Activated T-cell treated with anti-CD3 and anti-CD28 coated beads for 24 hours (primary cell): ENCODE data around the gene MSI2.

Source experiments
- DNase-seq: peaks from one replicate; pipeline ENCODE4 v3.0.0-alpha.2; 2020; ENCODE audit warnings: low read depth

Gene MSI2

GRCh38 chr17:57578608-57579225 lies 322.4 kb downstream of the MSI2 start:
- no peak for DNase-seq

- DNase-seq = no peak
Measured at GRCh38 chr17:57579245-57579644, 322.9 kb downstream of the MSI2 start.

- DNase-seq = no peak
Measured at GRCh38 chr17:57580055-57580739, 323.9 kb downstream of the MSI2 start.

GRCh38 chr17:57582881-57583756 lies 326.8 kb downstream of the MSI2 start:
- DNase-seq = no peak

- no peak for DNase-seq
Measured at GRCh38 chr17:57584050-57584551, 327.8 kb downstream of the MSI2 start.

- no peak for DNase-seq
Measured at GRCh38 chr17:57585341-57586195, 329.2 kb downstream of the MSI2 start.

GRCh38 chr17:57586196-57586740 lies 329.9 kb downstream of the MSI2 start:
- DNase-seq = no peak

GRCh38 chr17:57586742-57587141 lies 330.4 kb downstream of the MSI2 start:
- DNase-seq = no peak

GRCh38 chr17:57587193-57587969 lies 331.1 kb downstream of the MSI2 start:
- no peak for DNase-seq

- no peak for DNase-seq
Measured at GRCh38 chr17:57588086-57588485, 331.8 kb downstream of the MSI2 start.

GRCh38 chr17:57589151-57590034 lies 333.1 kb downstream of the MSI2 start:
- no peak for DNase-seq

GRCh38 chr17:57593739-57594462 lies 337.6 kb downstream of the MSI2 start:
- no peak for DNase-seq

GRCh38 chr17:57594767-57595166 lies 338.4 kb downstream of the MSI2 start:
- no peak for DNase-seq

GRCh38 chr17:57595426-57595825 lies 339.1 kb downstream of the MSI2 start:
- no peak for DNase-seq

GRCh38 chr17:57595947-57596695 lies 339.8 kb downstream of the MSI2 start:
- no peak for DNase-seq

GRCh38 chr17:57597101-57597500 lies 340.8 kb downstream of the MSI2 start:
- no peak for DNase-seq

GRCh38 chr17:57597531-57598453 lies 341.5 kb downstream of the MSI2 start:
- no peak for DNase-seq
